Measurements from ENCODE around the gene S100A14. TPM values are rescaled to one million over a fixed set of nuclear protein-coding genes. Genes with fewer than 3 reads are reported as not detected.

S100A14 gene
- total and polyA plus RNA-seq, 2 of the 13 experiments (the other 11 are each of a cell fraction or from before 2014, with no cell fraction given), result 1.4 to 7.7 TPM

- Histone ChIP-seq H3K4me3 (replicated peaks in 1 of 3; ENCODE audit: insufficient read depth in 1 of 3, low read depth in 2 of 3, low read length in 3 of 3) (no peak overlapping the region), H3K27ac (ENCODE audit: extremely low read length, insufficient read depth, low read length) (no peak overlapping the region), H3K79me2 (ENCODE audit: insufficient read depth, low read length) (peaks cover 19% of the 10 kb centered on the region), H3K36me3 (replicated peaks in 1 of 2; ENCODE audit: control insufficient read depth in 1 of 2, insufficient read depth in 2 of 2, low read length in 2 of 2) (peaks cover 27 to 96% of the 10 kb centered on the region in 2 experiments), H2AFZ (ENCODE audit: low read length) (no peak overlapping the region), H3K27me3 (ENCODE audit: control insufficient read depth in 1 of 2, insufficient read depth in 2 of 2, low read length in 2 of 2) (no peaks in the 10 kb centered on the region), H3K4me1 (ENCODE audit: insufficient read depth, low read length) (peaks cover 24% of the 10 kb centered on the region), H4K20me1 (ENCODE audit: insufficient read depth, low read length) (peaks cover 5% of the 10 kb centered on the region; the same call in 1 of the 2 replicates), H3K9me3 (ENCODE audit: low read length) (no peaks in the 10 kb centered on the region), H3K9ac (ENCODE audit: insufficient read depth, low read depth, low read length) (no peak overlapping the region), H3K4me2 (ENCODE audit: low read depth, low read length) (no peak overlapping the region)
- FAIRE-seq (no peak), DNase-seq (ENCODE audit: low spot score) (no peak), ATAC-seq (no peak)
- WGBS (ENCODE audit: low lambda C conversion rate), result 85% methylated on average over 6 of the region's 6 CpGs
- TF ChIP-seq ZNF841 (CRISPR knock-in tag; IDR thresholded peaks at IDR 0.05; ENCODE audit: borderline replicate concordance) (no peak), ZSCAN29 (CRISPR knock-in tag; conservative IDR thresholded peaks at IDR 0.05) (no peak), NCOR1 (IDR thresholded peaks at IDR 0.05; ENCODE audit: borderline replicate concordance, low read length) (no peak), KDM3A (CRISPR knock-in tag; IDR thresholded peaks at IDR 0.05; ENCODE audit: low read depth) (no peak), MBD4 (IDR thresholded peaks at IDR 0.05; ENCODE audit: borderline replicate concordance, low read length) (no peak), ZBTB38 (CRISPR knock-in tag; IDR thresholded peaks at IDR 0.05) (no peak), ARHGAP35 (CRISPR knock-in tag; IDR thresholded peaks at IDR 0.05; ENCODE audit: borderline replicate concordance) (no peak), ZMYM2 (CRISPR knock-in tag; IDR thresholded peaks at IDR 0.05) (no peak), FOXA3 (CRISPR knock-in tag; IDR thresholded peaks at IDR 0.05) (no peak), MEIS1 (CRISPR knock-in tag; IDR thresholded peaks at IDR 0.05; ENCODE audit: borderline replicate concordance) (no peak), RARA (CRISPR knock-in tag; IDR thresholded peaks at IDR 0.05) (no peak), HMGXB3 (CRISPR knock-in tag; IDR thresholded peaks at IDR 0.05; ENCODE audit: borderline replicate concordance) (no peak), ZNF644 (CRISPR knock-in tag; IDR thresholded peaks at IDR 0.05; ENCODE audit: low read depth) (no peak), ZNF18 (CRISPR knock-in tag; IDR thresholded peaks at IDR 0.05; ENCODE audit: insufficient replicate concordance) (no peak), ZBTB14 (CRISPR knock-in tag; IDR thresholded peaks at IDR 0.05) (no peak), PPARG (CRISPR knock-in tag; conservative IDR thresholded peaks at IDR 0.05) (no peak)
- BruUV-seq (replicated peaks), result no TSS peak
- in situ Hi-C loops (cut with HindIII; ENCODE audit: extremely low pct_ligation_motif_present, low pct_unique_long_range_greater_than_20kb), result no loop called here
- ChIA-PET CTCF (ENCODE audit: low intra/inter-chr PET ratio, low total read pairs) (no interaction called here), POLR2A (interaction anchor here (1.5 to 3.6 kb wide), 2 partner anchors 9 to 13 kb away, joined by 5 to 16 read pairs; partner anchors contain the start of genes S100A1 and S100A13)
- intact Hi-C loops (cut with micrococcal nuclease; ENCODE audit: unreplicated experiment), result no loop called here
These were observed 24.7 kb upstream of the S100A14 start for GRCh38 chr1:153640861-153641260.

Measured in HepG2 (cell line).